B cell (primary cell): Measurements from ENCODE around the gene RALB.

Experiments used
- CTCF ChIP-seq: fragments of 200-600 bp; IDR thresholded peaks from one replicate; pipeline ENCODE4 v1.8.0; 2022; ENCODE audit warnings: antibody characterized with exemption, mild to moderate bottlenecking
- EZH2 ChIP-seq: IDR thresholded peaks from 2 replicates; pipeline ENCODE4 v1.6.1; 2012; ENCODE audit warnings: borderline replicate concordance, low read depth, mild to moderate bottlenecking, moderate library complexity, low read length; ENCODE audit not compliant: insufficient read depth, poor library complexity, severe bottlenecking

GRCh38 chr2:120206022-120206581, 46.5 kb upstream of the RALB start:
- TF ChIP-seq CTCF (no peak), EZH2 (no peak)
